ENCODE data around the gene EPB41L3. TPM values are rescaled to one million over a fixed set of nuclear protein-coding genes. Genes with fewer than 3 reads are reported as not detected.
"Not testable (repeated sequence)": the region's sequence is repeated elsewhere in the genome, so short reads cannot be mapped to it uniquely, and the experiment has no call there.

EPB41L3 gene
- polyA plus RNA-seq, 3 donors = 9.0 to 74.0 (median 56.3) TPM

DNA sequence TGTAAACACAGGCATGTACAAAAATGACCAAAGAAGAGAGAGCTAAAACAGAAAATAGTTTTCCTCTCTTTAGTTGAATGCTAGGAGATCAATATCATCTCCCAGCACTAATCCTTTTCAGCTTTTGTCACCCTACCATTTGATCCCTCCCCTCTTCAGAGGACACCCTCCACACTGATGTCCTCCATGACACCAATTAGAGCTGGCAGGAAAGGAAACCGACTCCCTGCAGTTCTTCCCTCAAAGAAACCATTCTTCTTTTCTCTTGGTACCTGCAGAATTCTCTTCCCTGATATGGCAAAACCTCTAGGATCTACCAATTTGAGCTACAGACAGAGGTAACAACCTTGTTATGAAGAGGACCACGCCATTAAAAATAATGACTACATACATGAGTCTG, 5.3 kb downstream of the EPB41L3 start:
- WGBS, 3 donors = 57 to 71% (median 68%) methylated on average over 2 of the region's 2 CpGs
- H3K27ac ChIP-seq (ENCODE audit: low read depth, low read length) = no peak overlapping the region

GRCh38 chr18:5537860-5538259, 5.9 kb downstream of the EPB41L3 start:
- 73 to 76% (median 74%) methylated on average over 2 of the region's 2 CpGs for WGBS, 3 donors
- H3K27ac ChIP-seq (ENCODE audit: low read depth, low read length) = no peak overlapping the region

DNA sequence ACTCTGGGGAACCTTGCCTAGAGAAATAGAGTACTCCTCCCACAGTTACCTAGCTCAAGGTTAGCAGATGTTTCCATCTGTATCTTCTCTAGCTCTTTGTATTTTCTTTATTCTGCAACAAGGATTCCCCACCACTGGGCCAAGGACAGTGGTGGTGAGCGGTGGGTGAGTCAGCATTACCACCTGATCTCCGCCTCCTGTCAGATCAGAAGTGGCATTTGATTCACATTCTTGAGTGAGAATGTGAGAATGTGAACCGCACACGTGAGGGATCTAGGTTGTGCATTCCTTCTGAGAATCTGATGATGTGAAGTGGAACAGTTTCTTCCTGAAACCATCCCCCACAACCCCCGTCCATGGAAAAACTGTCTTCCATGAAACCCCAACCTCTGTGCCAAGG, 9.0 kb downstream of the EPB41L3 start:
- H3K27ac ChIP-seq (ENCODE audit: low read depth, low read length) = no peak overlapping the region
- 86 to 92% (median 91%) methylated on average over 5 of the region's 5 CpGs for WGBS, 3 donors

GRCh38 chr18:5532066-5532465, 11.7 kb downstream of the EPB41L3 start:
- no peak overlapping the region for H3K27ac ChIP-seq (ENCODE audit: low read depth, low read length)
- WGBS, 3 donors = 68 to 75% (median 72%) methylated on average over 3 of the region's 3 CpGs

DNA sequence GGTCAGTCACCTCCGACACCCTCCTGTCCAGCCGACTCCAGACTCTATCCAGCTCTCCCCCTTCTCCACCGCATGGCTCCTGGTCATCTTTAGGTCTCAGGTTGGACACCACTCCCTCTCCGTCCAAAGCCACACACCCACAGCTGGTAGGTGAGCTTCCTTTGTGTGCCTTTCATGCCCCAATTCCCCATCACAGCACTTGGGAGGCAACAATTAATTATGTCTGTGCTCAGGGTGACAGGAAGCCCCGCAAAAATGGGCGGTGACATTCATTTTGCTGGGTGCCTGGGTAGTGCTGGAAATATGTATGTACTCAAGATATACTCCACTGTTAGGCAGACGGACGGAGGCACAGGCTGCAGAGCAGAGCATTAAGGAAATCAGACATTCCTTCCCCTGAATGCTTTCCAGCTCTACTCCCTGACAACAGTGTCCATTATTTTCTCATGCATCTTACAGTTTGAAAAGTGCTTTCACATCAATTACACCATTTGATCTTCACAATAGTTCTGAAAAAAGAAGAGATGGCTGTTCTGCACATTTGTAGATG, 13.1 kb downstream of the EPB41L3 start:
- no peak overlapping the region for H3K27ac ChIP-seq (ENCODE audit: low read depth, low read length)
- 75 to 82% (median 82%) methylated on average over 8 of the region's 8 CpGs for WGBS, 3 donors

DNA sequence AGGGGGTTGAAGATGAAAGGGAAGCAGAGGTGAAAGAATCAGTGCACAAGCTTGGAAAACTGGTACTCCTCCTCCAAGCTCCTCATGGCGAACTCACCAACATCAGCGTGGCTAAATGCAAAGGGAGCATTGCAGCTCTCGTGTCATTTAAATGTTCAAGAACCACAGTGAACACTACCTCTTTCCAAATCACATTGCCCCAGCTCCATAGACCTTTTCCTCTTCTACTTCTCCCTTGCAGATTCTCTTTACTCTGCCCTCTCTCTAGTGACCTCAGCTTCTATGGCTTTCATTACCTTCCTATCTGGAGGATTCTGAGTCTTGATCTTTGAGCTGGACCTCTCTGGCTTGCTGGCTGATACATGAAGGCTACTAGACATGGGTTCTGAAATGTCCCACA, 14.3 kb downstream of the EPB41L3 start:
- 86 to 94% (median 92%) methylated on average over 3 of the region's 3 CpGs for WGBS, 3 donors
- no peak overlapping the region for H3K27ac ChIP-seq (ENCODE audit: low read depth, low read length)

GRCh38 chr18:5527603-5528002, 16.2 kb downstream of the EPB41L3 start:
- 25 to 46% (median 27%) methylated on average over 6 of the region's 6 CpGs for WGBS, 3 donors
- H3K27ac ChIP-seq (ENCODE audit: low read depth, low read length) = no peak overlapping the region

- H3K27ac ChIP-seq (ENCODE audit: low read depth, low read length) = no peak overlapping the region
- 63 to 89% (median 84%) methylated on average over 3 of the region's 3 CpGs for WGBS, 3 donors
Measured at GRCh38 chr18:5524660-5525059, 19.1 kb downstream of the EPB41L3 start.

GRCh38 chr18:5521000-5521399, 22.8 kb downstream of the EPB41L3 start:
- no peak overlapping the region for H3K27ac ChIP-seq (ENCODE audit: low read depth, low read length)
- 72 to 98% (median 94%) methylated on average over 2 of the region's 2 CpGs for WGBS, 3 donors

GRCh38 chr18:5520464-5520863, 23.3 kb downstream of the EPB41L3 start:
- 63 to 72% (median 71%) methylated on average over 1 of the region's 1 CpG for WGBS, 3 donors
- no peak overlapping the region for H3K27ac ChIP-seq (ENCODE audit: low read depth, low read length)

DNA sequence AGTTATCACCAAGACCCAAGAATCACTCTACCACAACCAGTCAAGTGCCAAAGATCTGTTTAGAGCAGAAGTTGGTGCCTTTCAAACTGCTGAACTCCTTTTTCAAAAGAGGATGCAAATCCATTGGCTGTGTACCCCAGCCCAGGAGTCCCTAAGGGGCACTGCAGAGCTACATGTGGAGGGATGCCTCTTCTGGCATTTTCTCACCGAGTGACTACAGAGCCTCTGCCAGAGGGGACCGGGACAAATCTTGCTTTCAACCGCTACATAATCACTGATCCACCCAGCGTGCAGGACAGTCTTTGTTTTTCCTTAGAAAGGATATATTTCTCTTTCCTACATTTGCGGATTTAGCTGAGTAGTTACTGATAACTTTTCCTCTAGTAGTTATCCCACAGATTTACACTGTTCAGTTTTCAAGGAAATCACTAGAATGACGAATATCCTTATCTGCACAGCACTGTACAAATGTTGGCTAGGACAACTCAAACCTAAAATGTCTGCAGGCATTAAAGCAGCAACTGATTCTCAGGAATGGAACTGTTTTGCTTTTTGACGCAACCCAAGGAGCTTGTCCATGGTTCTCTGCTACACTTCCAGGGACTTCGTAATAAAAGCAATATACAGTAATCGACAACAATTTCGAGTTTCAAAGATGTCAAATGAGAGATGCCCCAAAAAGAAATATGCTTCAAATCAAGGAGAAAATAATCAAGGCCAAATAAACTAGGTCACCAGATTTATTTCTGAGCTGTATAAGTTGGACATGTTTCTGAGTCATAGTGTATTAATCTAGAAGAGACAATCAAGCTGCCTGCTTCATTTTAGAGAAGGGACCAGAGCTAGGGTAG, 24.1 kb downstream of the EPB41L3 start:
- no peak overlapping the region for H3K27ac ChIP-seq (ENCODE audit: low read depth, low read length)
- WGBS, 3 donors = 59 to 71% (median 69%) methylated on average over 10 of the region's 10 CpGs

- 56 to 72% (median 63%) methylated on average over 13 of the region's 13 CpGs for WGBS, 3 donors
Measured at GRCh38 chr18:5518899-5519371, 24.9 kb downstream of the EPB41L3 start.

GRCh38 chr18:5518179-5518770, 25.5 kb downstream of the EPB41L3 start:
- 72 to 85% (median 83%) methylated on average over 10 of the region's 10 CpGs for WGBS, 3 donors

More at GRCh38 chr18:5518899-5519371, 24.9 kb downstream of the EPB41L3 start:
- H3K27ac ChIP-seq (ENCODE audit: low read depth, low read length) = no peak overlapping the region

DNA sequence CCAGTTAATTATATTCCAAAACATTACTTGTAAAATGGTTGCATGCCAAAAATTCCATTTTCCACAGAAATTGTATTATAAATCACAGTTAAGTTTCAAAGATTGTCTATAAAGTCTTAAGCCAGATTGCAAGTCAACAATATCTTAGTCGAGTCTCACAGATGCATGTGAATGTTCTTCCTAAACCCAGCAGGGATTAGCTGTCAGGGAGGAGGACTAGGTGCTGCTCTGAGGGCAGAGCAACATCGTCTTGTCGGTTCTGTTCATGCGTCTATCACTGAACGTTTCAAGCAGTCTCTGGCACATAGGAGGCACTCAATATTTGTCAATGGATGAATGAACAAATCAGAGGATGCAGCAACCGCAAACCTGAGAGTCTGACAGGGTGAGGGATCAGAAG, 27.0 kb downstream of the EPB41L3 start:
- WGBS, 3 donors = 57 to 65% (median 62%) methylated on average over 6 of the region's 6 CpGs
- no peak overlapping the region for H3K27ac ChIP-seq (ENCODE audit: low read depth, low read length)

More at GRCh38 chr18:5518179-5518770, 25.5 kb downstream of the EPB41L3 start:
- H3K27ac ChIP-seq (ENCODE audit: low read depth, low read length) = no peak overlapping the region

DNA sequence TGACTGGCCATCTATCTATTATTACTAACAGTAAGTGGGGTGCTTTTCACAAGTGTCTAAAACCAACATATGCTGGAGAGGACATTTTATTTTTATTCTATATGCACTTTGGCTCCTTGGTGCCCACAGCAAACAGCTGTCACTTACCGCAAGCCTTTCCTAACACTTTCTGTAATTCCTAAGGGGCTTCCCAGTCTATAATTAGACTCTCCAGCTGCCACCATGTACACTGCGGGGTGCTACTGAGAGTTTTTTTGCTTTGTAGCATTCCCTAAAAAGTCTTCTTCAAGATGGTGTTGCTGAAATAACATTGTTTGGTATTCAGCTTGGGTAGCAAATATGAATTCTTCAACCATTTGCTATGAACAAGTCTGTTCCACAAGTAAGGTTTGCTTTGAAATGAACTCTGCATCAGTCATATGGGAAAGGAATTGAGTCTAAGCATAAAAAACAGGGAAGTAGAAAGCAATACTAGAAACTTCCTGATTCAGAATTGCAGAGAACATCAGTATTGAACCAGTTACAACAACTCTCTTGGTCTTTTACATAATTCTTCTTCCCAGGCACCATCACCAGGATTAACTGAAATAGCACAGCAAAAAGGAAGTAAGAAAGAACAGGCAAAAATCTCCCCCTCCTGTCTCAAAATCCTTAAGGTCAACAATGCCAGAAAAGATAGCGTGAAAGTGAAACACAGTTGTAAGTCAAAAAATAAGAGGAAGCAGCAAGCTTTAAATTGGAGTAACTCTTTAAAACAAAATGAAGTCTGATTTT, 28.6 kb downstream of the EPB41L3 start:
- 36 to 63% (median 42%) methylated on average over 3 of the region's 3 CpGs for WGBS, 3 donors
- no peak overlapping the region for H3K27ac ChIP-seq (ENCODE audit: low read depth, low read length)

GRCh38 chr18:5513947-5514346, 29.9 kb downstream of the EPB41L3 start:
- no peak overlapping the region for H3K27ac ChIP-seq (ENCODE audit: low read depth, low read length)
- 31 to 55% (median 42%) methylated on average over 1 of the region's 1 CpG for WGBS, 3 donors

DNA sequence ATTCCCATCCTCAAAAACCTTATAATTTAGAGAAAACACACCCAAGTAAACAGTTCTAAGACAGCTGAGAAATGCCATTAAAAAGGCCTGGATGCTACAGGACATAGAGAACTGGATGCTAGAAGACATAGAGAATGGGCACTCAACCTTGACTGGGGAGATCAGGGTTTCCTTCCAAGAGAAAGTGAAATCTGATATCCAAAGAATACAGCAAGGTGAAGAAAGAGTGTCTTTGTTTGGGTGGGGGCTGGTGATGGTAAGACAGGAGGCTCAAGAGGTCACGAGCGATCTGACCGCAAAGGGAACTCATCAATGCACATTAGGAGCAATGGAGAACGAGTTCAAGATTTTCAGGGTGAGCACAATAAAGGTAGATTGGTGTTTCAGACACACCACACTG, 31.6 kb downstream of the EPB41L3 start:
- WGBS, 3 donors = 87 to 95% (median 95%) methylated on average over 4 of the region's 4 CpGs
- H3K27ac ChIP-seq (ENCODE audit: low read depth, low read length) = no peak overlapping the region

- not testable (repeated sequence) for H3K27ac ChIP-seq (ENCODE audit: low read depth, low read length)
- 69 to 88% (median 74%) methylated on average over 4 of the region's 4 CpGs for WGBS, 3 donors
Measured at GRCh38 chr18:5511541-5511940, 32.3 kb downstream of the EPB41L3 start.

Measured in adipose tissue (tissue), 3 donors.